Amniotic epithelial cell (primary cell): ENCODE results near the gene FAM20C.

Experiments
- DNase-seq: peaks from one replicate; pipeline ENCODE4 v3.0.0-alpha.2; 2010; ENCODE audit warnings: low read depth

The FAM20C gene

GRCh38 chr7:307970-308369 is 115.6 kb downstream of the FAM20C start:
- no peak for DNase-seq

GRCh38 chr7:309586-310228 is 117.3 kb downstream of the FAM20C start:
- no peak for DNase-seq
